H1 (cell line): ENCODE measurements around the gene CTCF. TPM values are rescaled to one million over a fixed set of nuclear protein-coding genes. Genes with fewer than 3 reads are reported as not detected.

Source experiments
- CEBPB ChIP-seq: IDR thresholded peaks from 2 replicates; pipeline ENCODE4 v1.6.1; 2012; ENCODE audit warnings: low read depth, low read length
- CHD7 ChIP-seq: fragments of 300-600 bp; sonication (generic); IDR thresholded peaks from 2 replicates; pipeline ENCODE4 v1.7.1; 2012; ENCODE audit warnings: low read length, moderate library complexity, mild to moderate bottlenecking, inconsistent platforms; ENCODE audit not compliant: insufficient replicate concordance
- NANOG ChIP-seq: IDR thresholded peaks from 2 replicates; pipeline ENCODE4 v1.6.1; 2011; ENCODE audit warnings: low read length, low read depth, mild to moderate bottlenecking, inconsistent platforms; ENCODE audit not compliant: insufficient read depth, poor library complexity, severe bottlenecking
- TBP ChIP-seq: IDR thresholded peaks from 2 replicates; pipeline ENCODE4 v1.6.1; 2011; ENCODE audit warnings: low read depth, low read length, improper control_type of control experiment
- YY1 ChIP-seq: IDR thresholded peaks from 2 replicates; pipeline ENCODE4 v1.6.1; 2011; ENCODE audit warnings: low read depth, mild to moderate bottlenecking, low read length
- polyA plus RNA-seq, 7 experiments: library from polyadenylated mRNA; depleted of rRNA in 3 of 7; stranded (reverse) in 5 of 7; unstranded in 2 of 7; fragments of >200 nt in 5 of 7; fragments of 200-250 nt in 2 of 7; gene quantifications; 1 replicate in 5 of 7; 2 replicates in 1 of 7; 4 replicates in 1 of 7; pipeline versions ENCODE4 v1.2.1 to v1.2.3, GENCODE V29; 2011 to 2013; ENCODE audit warnings: missing spikeins in 2 of 7, mixed read lengths in 2 of 7
- total RNA-seq: library from RNA; stranded (reverse); fragmentation: NEBNext Ultra II Directional; extraction: Animal tissue kit (Norgen Biotek cat#: 25700); gene quantifications from 2 replicates; pipeline ENCODE4 v1.2.1, GENCODE V29; 2021

The CTCF gene
- total and polyA plus RNA-seq, 2 of the 8 experiments (the other 6 are each of a cell fraction or from before 2014, with no cell fraction given), result 32.4 to 66.0 TPM

DNA sequence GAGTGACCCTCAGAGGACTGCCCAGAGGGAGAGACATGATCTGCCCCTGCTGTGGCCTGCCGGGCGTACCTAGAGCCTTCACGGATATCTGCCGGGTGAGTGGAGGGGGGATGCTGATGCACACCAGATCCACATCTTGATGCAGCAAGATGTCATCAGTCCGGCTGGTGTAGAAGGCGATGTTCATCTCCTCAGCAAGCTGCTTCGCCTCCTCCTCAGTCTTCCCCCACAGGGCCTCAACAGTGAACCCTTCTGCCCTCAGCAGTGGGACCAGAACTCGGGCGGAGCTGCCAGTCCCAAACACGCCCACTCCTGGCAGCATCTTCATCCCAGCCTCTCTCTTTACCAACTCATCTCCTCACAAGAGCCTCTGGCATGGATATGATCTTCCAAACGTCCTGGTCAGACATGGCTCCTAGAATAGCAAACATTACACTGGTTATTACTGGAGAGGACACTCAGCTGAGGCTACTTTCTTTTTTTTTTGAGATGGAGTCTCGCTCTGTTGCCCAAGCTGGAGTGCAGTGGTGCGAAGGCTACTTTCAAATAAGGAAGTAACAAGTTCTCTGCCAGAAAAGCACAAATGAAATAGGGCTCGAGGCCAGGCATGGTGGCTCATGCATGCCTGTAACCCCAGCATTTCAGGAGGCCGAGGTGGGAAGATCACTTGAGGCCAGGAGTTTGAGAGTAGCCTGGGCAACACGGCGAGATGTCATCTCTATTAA, 123.2 kb downstream of the CTCF start (continued):
- no peak for TF ChIP-seq CHD7
- TF ChIP-seq TBP, result no peak
- TF ChIP-seq NANOG, result no peak
- TF ChIP-seq YY1, result no peak
- no peak for TF ChIP-seq CEBPB
